Fibroblast of lung (primary cell): ENCODE data around the gene COG5. TPM values are rescaled to one million over a fixed set of nuclear protein-coding genes. Genes with fewer than 3 reads are reported as not detected.

Experiments used
- DNase-seq, 2 donors: peaks; one replicate each; pipeline versions ENCODE4 v3.0.0 to v3.0.0-alpha.2; 2010; ENCODE audit warnings: low read depth in 2 of 2
- H2AFZ ChIP-seq: 2 replicates; pipeline ENCODE4 v1.5.1; 2012; ENCODE audit warnings: low read length, control low read depth, inconsistent platforms
- H3K27ac ChIP-seq: 2 replicates; pipeline ENCODE4 v1.5.1; 2011; ENCODE audit warnings: low read length, control low read depth; ENCODE audit not compliant: insufficient read depth
- H3K27me3 ChIP-seq: 2 replicates; pipeline ENCODE4 v1.5.1; 2011; ENCODE audit warnings: mild to moderate bottlenecking, low read length; ENCODE audit not compliant: control insufficient read depth, insufficient read depth
- H3K36me3 ChIP-seq: 2 replicates; pipeline ENCODE4 v1.5.1; 2011; ENCODE audit warnings: low read length; ENCODE audit not compliant: control insufficient read depth, insufficient read depth
- H3K4me1 ChIP-seq: 2 replicates; pipeline ENCODE4 v1.5.1; 2011; ENCODE audit warnings: low read length; ENCODE audit not compliant: control insufficient read depth, insufficient read depth; ENCODE audit errors: extremely low read depth
- H3K4me2 ChIP-seq: 2 replicates; pipeline ENCODE4 v1.5.1; 2011; ENCODE audit warnings: low read length, control low read depth; ENCODE audit not compliant: insufficient read depth; ENCODE audit errors: extremely low read depth
- H3K4me3 ChIP-seq, 4 experiments: fragments of 200-600 bp in 1 of 4; sonication (generic) in 1 of 4; replicated peaks in 1 of 4; 2 replicates each; pipeline ENCODE4 v1.5.1; 2011 to 2016; ENCODE audit warnings: low read length in 4 of 4, low read depth in 3 of 4, mild to moderate bottlenecking in 3 of 4, control low read depth in 2 of 4, inconsistent platforms in 1 of 4, mixed read lengths in 1 of 4; ENCODE audit not compliant: insufficient read depth in 1 of 4; ENCODE audit errors: control extremely low read depth in 1 of 4
- H3K79me2 ChIP-seq: 2 replicates; pipeline ENCODE4 v1.5.1; 2012; ENCODE audit warnings: mild to moderate bottlenecking, low read length, inconsistent platforms; ENCODE audit not compliant: control insufficient read depth, insufficient read depth
- H3K9ac ChIP-seq: 2 replicates; pipeline ENCODE4 v1.5.1; 2011; ENCODE audit warnings: mild to moderate bottlenecking, low read length, control low read depth; ENCODE audit not compliant: insufficient read depth
- H3K9me3 ChIP-seq: 2 replicates; pipeline ENCODE4 v1.5.1; 2012; ENCODE audit warnings: low read depth, low read length; ENCODE audit not compliant: control insufficient read depth, insufficient read depth
- H4K20me1 ChIP-seq: 2 replicates; pipeline ENCODE4 v1.5.1; 2011; ENCODE audit warnings: low read length; ENCODE audit not compliant: control insufficient read depth, insufficient read depth; ENCODE audit errors: extremely low read depth
- CTCF ChIP-seq, 2 donors: IDR thresholded peaks in 1 of 2; conservative IDR thresholded peaks in 1 of 2; 1 replicate in 1 of 2; 2 replicates in 1 of 2; pipeline ENCODE4 v1.5.1; 2011 to 2012; ENCODE audit warnings: low read length in 2 of 2, control low read depth in 1 of 2, inconsistent platforms in 1 of 2, low read depth in 1 of 2, mild to moderate bottlenecking in 1 of 2
- EZH2 ChIP-seq: IDR thresholded peaks from 2 replicates; pipeline ENCODE4 v1.5.1; 2012; ENCODE audit warnings: low read length, control low read depth, mild to moderate bottlenecking; ENCODE audit errors: missing control alignments
- polyA plus RNA-seq, 2 donors: library from polyadenylated mRNA; depleted of rRNA in 1 of 2; stranded (reverse) in 1 of 2; unstranded in 1 of 2; fragments of >200 nt; gene quantifications; 2 replicates each; pipeline ENCODE4 v1.2.1, GENCODE V29; 2011 to 2012; ENCODE audit warnings: missing spikeins in 1 of 2
- total RNA-seq: library from RNA; depleted of rRNA; stranded (reverse); fragments of >200 nt; gene quantifications from 2 replicates; pipeline ENCODE4 v1.2.1, GENCODE V29; 2014

The COG5 gene
- total and polyA plus RNA-seq, 2 donors (not counting 1 experiment from before 2014, with no cell fraction given) = 34.5 to 40.3 TPM

DNA sequence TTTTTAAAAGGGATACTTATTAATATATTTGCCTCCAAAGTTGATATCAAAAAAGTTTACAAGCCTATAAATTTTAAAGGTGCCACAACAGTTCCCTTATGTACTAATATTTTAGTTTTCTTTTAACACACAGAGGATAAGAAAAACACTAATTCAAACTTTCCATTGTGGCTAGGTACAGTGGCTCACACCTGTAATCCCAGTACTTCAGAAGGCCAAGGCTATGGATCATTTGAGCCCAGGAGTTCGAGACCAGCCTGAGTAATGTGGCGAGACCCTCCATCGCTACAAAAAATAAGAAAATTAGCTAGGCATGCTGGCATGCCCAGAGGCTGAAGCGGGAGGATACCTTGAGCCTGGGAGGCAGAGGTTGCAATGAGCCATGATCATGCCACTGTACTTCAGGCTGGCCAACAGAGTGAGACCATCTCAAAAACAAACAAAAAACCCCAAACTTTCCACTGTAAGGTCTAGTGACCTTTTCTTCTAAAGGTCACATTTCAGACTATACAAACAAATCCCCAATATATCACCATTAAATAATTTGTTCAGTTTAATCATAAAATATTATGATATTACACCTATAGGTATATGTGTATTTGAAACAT lies 287.4 kb downstream of the COG5 start:
- H3K4me3 ChIP-seq = no peak overlapping the region
- no peaks in the 10 kb centered on the region for H3K4me1 ChIP-seq
- TF ChIP-seq EZH2 (no peak), CTCF (conservative IDR thresholded peaks at IDR 0.05 in 1 of 2, IDR thresholded peaks at IDR 0.05 in 1 of 2; ENCODE audit: low read depth in 1 of 2, low read length in 2 of 2) (no peak)
- no peaks in the 10 kb centered on the region for H3K36me3 ChIP-seq
- H3K27ac ChIP-seq = no peak overlapping the region
- no peaks in the 10 kb centered on the region for H3K9me3 ChIP-seq
- no peak overlapping the region for H3K4me2 ChIP-seq
- H3K27me3 ChIP-seq = no peaks in the 10 kb centered on the region
- H2AFZ ChIP-seq = no peak overlapping the region
- H3K9ac ChIP-seq = no peak overlapping the region
- DNase-seq = no peak
- H3K79me2 ChIP-seq = no peaks in the 10 kb centered on the region
- no peaks in the 10 kb centered on the region for H4K20me1 ChIP-seq

DNA sequence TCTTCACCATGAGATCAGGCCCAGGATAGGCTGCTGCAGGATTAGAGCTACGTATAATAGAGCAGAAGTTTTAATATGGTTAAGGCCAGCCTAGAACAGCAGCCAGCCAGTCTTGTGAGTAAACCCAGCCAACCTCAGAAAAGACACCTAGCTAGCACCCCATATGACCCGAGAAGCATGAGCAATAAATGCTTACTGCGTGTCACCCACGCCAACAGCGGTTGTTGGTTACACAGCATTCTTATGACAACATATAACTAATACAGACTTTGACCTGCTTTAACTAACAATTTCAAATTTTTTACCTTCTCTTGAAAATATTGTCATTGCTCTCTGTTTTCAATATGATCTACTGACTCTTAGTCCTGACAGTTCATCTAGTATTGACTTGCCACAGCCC lies 289.2 kb downstream of the COG5 start:
- DNase-seq = no peak
- H3K4me3 ChIP-seq = no peak overlapping the region
- no peak overlapping the region for H3K27ac ChIP-seq
- H3K9ac ChIP-seq = no peak overlapping the region
- H3K27me3 ChIP-seq = no peaks in the 10 kb centered on the region
- no peaks in the 10 kb centered on the region for H3K9me3 ChIP-seq
- no peaks in the 10 kb centered on the region for H3K36me3 ChIP-seq
- no peaks in the 10 kb centered on the region for H4K20me1 ChIP-seq
- TF ChIP-seq CTCF (conservative IDR thresholded peaks at IDR 0.05 in 1 of 2, IDR thresholded peaks at IDR 0.05 in 1 of 2; ENCODE audit: low read depth in 1 of 2, low read length in 2 of 2) (no peak), EZH2 (no peak)
- no peaks in the 10 kb centered on the region for H3K4me1 ChIP-seq
- H3K4me2 ChIP-seq = no peak overlapping the region
- no peaks in the 10 kb centered on the region for H3K79me2 ChIP-seq
- H2AFZ ChIP-seq = no peak overlapping the region

DNA sequence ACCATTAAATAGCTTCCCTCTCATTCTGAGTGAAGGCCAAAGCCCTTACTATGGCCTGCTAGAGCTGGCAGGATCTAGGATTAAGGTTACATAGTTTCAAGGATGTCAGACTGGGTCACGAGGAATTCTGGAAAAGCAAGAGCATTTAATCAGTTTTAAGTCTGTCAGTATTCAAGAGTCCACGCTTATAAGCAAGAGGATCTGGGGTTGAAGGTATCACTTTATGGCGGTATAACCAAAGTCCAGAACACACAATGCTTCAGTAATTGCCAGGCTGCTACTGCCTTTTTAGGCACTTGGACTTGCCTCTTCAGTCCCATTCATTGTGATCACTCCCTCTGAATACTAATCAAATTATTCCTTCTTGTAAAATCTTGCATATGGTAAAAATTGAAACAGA lies 293.9 kb downstream of the COG5 start:
- Histone ChIP-seq H4K20me1 (no peaks in the 10 kb centered on the region), H2AFZ (no peak overlapping the region), H3K9me3 (no peaks in the 10 kb centered on the region), H3K27me3 (no peaks in the 10 kb centered on the region), H3K4me2 (no peak overlapping the region), H3K4me1 (no peaks in the 10 kb centered on the region), H3K36me3 (no peaks in the 10 kb centered on the region), H3K9ac (no peak overlapping the region), H3K79me2 (no peaks in the 10 kb centered on the region), H3K4me3 (no peak overlapping the region), H3K27ac (no peak overlapping the region)
- no peak for DNase-seq
- TF ChIP-seq CTCF (conservative IDR thresholded peaks at IDR 0.05 in 1 of 2, IDR thresholded peaks at IDR 0.05 in 1 of 2; ENCODE audit: low read depth in 1 of 2, low read length in 2 of 2) (no peak), EZH2 (no peak)
